Measurements from ENCODE around the gene NR6A1. TPM values are rescaled to one million over a fixed set of nuclear protein-coding genes. Genes with fewer than 3 reads are reported as not detected.

The NR6A1 gene
- total RNA-seq, 2 experiments from 2014 or later: 17.5 to 23.0 TPM

GRCh38 chr9:124660341-124660801 lies 110.7 kb downstream of the NR6A1 start:
- BruUV-seq (replicated peaks): no TSS peak

GRCh38 chr9:124659099-124659659 lies 111.9 kb downstream of the NR6A1 start:
- H3K4me1 ChIP-seq (ENCODE audit: insufficient read depth, low read length, poor library complexity, severe bottlenecking): peaks cover 35% of the 10 kb centered on the region
- H2AFZ ChIP-seq (ENCODE audit: low read length): no peak overlapping the region
- H3K9me2 ChIP-seq (ENCODE audit: insufficient read depth, low read length): no peaks in the 10 kb centered on the region
- POLR2A ChIA-PET: interaction anchor here (0.5 to 1.4 kb wide), 3 partner anchors 17 to 106 kb away, joined by 3 to 4 read pairs (median 3); no protein-coding TSS in a partner anchor
- peak overlapping the region; percentile 69 for H3K4me3 ChIP-seq (ENCODE audit: low read depth, low read length, poor library complexity, severe bottlenecking)
- no TSS peak for BruUV-seq (replicated peaks)
- peaks cover 4% of the 10 kb centered on the region; the same call in 1 of the 2 replicates for H3K36me3 ChIP-seq (ENCODE audit: insufficient read depth, low read length)
- H3K27ac ChIP-seq (ENCODE audit: low read depth, low read length, poor library complexity, severe bottlenecking): peak overlapping the region; percentile 77
- peak overlapping the region; percentile 83 for H3K4me2 ChIP-seq (ENCODE audit: low read length)
- peaks cover 55% of the 10 kb centered on the region for H3K79me2 ChIP-seq (ENCODE audit: insufficient read depth, low read depth, low read length)
- CTCF ChIA-PET (ENCODE audit: unreplicated experiment): no interaction called here
- DNase-seq (ENCODE audit: low spot score): peak; percentile 61
- H3K9me3 ChIP-seq (ENCODE audit: low read length): no peaks in the 10 kb centered on the region
- peaks cover 11% of the 10 kb centered on the region; the same call in 1 of the 2 replicates for H4K20me1 ChIP-seq (ENCODE audit: insufficient read depth, low read length)
- intact Hi-C loops (cut with micrococcal nuclease; ENCODE audit: unreplicated experiment): no loop called here
- no peak for TF ChIP-seq EZH2phosphoT487 (IDR thresholded peaks at IDR 0.05; ENCODE audit: borderline replicate concordance, low read depth, low read length)

More at GRCh38 chr9:124660341-124660801, 110.7 kb downstream of the NR6A1 start:
- intact Hi-C loops (cut with micrococcal nuclease; ENCODE audit: unreplicated experiment): no loop called here
- H3K4me2 ChIP-seq (ENCODE audit: low read length): peak overlapping the region; percentile 83
- H3K4me1 ChIP-seq (ENCODE audit: insufficient read depth, low read length, poor library complexity, severe bottlenecking): peaks cover 35% of the 10 kb centered on the region
- ChIA-PET CTCF (ENCODE audit: unreplicated experiment) (interaction anchor here (1.0 kb wide), 1 partner anchor 10 kb away, joined by 3 read pairs; no protein-coding TSS in a partner anchor), POLR2A (interaction anchor here (0.7 to 1.4 kb wide), 6 partner anchors 10 to 111 kb away, joined by 3 to 7 read pairs (median 3); partner anchors contain the start of gene NR6A1)
- no peak overlapping the region for H2AFZ ChIP-seq (ENCODE audit: low read length)
- peaks cover 65% of the 10 kb centered on the region for H3K79me2 ChIP-seq (ENCODE audit: insufficient read depth, low read depth, low read length)
- peak overlapping the region; percentile 69 for H3K4me3 ChIP-seq (ENCODE audit: low read depth, low read length, poor library complexity, severe bottlenecking)
- H3K27ac ChIP-seq (ENCODE audit: low read depth, low read length, poor library complexity, severe bottlenecking): peak overlapping the region; percentile 77
- H3K36me3 ChIP-seq (ENCODE audit: insufficient read depth, low read length): peaks cover 8% of the 10 kb centered on the region; the same call in 1 of the 2 replicates
- peaks cover 11% of the 10 kb centered on the region; the same call in 1 of the 2 replicates for H4K20me1 ChIP-seq (ENCODE audit: insufficient read depth, low read length)
- no peak for TF ChIP-seq EZH2phosphoT487 (IDR thresholded peaks at IDR 0.05; ENCODE audit: borderline replicate concordance, low read depth, low read length)
- no peak for TF ChIP-seq CTCF (conservative IDR thresholded peaks at IDR 0.05; ENCODE audit: low read length)
- H3K9me3 ChIP-seq (ENCODE audit: low read length): no peaks in the 10 kb centered on the region
- peak; percentile 16 for DNase-seq (ENCODE audit: low spot score)
- no peaks in the 10 kb centered on the region for H3K9me2 ChIP-seq (ENCODE audit: insufficient read depth, low read length)

- DNase-seq (ENCODE audit: low spot score): peak; percentile 88
- TF ChIP-seq CTCF (conservative IDR thresholded peaks at IDR 0.05; ENCODE audit: low read length) (no peak), EZH2phosphoT487 (IDR thresholded peaks at IDR 0.05; ENCODE audit: borderline replicate concordance, low read depth, low read length) (no peak)
- ChIA-PET POLR2A (interaction anchor here (0.5 to 1.3 kb wide), 6 partner anchors 12 to 120 kb away, joined by 3 to 7 read pairs (median 4); no protein-coding TSS in a partner anchor), CTCF (ENCODE audit: unreplicated experiment) (no interaction called here)
- Histone ChIP-seq H3K4me1 (ENCODE audit: insufficient read depth, low read length, poor library complexity, severe bottlenecking) (peaks cover 33% of the 10 kb centered on the region), H3K4me2 (ENCODE audit: low read length) (peak overlapping the region; percentile 83), H3K4me3 (ENCODE audit: low read depth, low read length, poor library complexity, severe bottlenecking) (peak overlapping the region; percentile 69), H3K79me2 (ENCODE audit: insufficient read depth, low read depth, low read length) (peaks cover 49% of the 10 kb centered on the region), H4K20me1 (ENCODE audit: insufficient read depth, low read length) (peaks cover 11% of the 10 kb centered on the region; the same call in 1 of the 2 replicates), H3K9me2 (ENCODE audit: insufficient read depth, low read length) (no peaks in the 10 kb centered on the region), H3K27ac (ENCODE audit: low read depth, low read length, poor library complexity, severe bottlenecking) (peak overlapping the region; percentile 77), H2AFZ (ENCODE audit: low read length) (peak overlapping the region; percentile 43; the same call in 1 of the 2 replicates), H3K9me3 (ENCODE audit: low read length) (no peaks in the 10 kb centered on the region), H3K36me3 (ENCODE audit: insufficient read depth, low read length) (no peaks in the 10 kb centered on the region; the same call in 1 of the 2 replicates)
- BruUV-seq (replicated peaks): TSS peak; percentile 95
- intact Hi-C loops (cut with micrococcal nuclease; ENCODE audit: unreplicated experiment): no loop called here
Observed at GRCh38 chr9:124658165-124659017, 112.7 kb downstream of the NR6A1 start.
